ENCODE data around the gene F8.

GRCh38 chrX:154991039-154991438, 31.5 kb downstream of the F8 start:
- no peak for TF ChIP-seq POLR2A (IDR thresholded peaks at IDR 0.05)
- no peak for TF ChIP-seq POLR2AphosphoS5 (IDR thresholded peaks at IDR 0.05)
